Measurements from ENCODE around the gene F8. TPM values are rescaled to one million over a fixed set of nuclear protein-coding genes. Genes with fewer than 3 reads are reported as not detected.
A peak's percentile ranks its signal among the peaks of the same experiment; 100 is the strongest.

Gene F8
- total and polyA plus RNA-seq, 12 donors, result 21.6 to 92.4 (median 37.7) TPM

DNA sequence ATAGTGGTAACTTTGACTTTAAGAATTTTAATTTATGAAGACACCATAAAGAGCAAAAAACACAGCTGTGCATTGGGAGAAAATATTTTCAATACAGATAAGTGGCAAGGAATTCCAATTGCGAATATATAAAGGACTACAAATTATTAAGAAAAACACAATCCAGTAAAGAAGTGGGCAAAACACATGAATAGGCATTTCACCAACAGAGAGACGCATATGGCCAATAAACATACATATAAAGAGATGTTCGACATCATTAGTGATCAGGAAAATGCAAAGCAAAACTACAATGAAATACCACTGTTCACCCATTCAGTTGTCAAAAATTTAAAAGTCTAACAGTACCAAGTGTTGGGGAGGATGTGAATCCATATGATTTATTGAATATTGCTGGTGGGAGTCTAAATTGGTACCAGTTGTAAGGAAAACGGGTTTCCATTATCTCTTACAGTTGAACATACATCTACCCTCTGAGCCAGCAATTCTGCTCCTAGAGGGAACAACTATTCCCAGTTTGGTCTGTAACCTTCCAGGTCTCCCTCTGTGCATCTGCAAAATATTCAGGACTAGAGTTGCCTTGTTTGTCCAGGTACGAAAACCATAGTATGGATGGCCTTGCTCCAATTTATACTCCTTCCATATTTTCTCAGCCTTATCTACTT lies 215.6 kb downstream of the F8 start:
- Histone ChIP-seq H3K27ac (no peak overlapping the region), H3K27me3 (no peaks in the 10 kb centered on the region), H3K36me3 (no peaks in the 10 kb centered on the region), H3K4me1 (peaks cover 0 to 20% (median 0%) of the 10 kb centered on the region in 9 donors), H3K4me3 (no peak overlapping the region), H3K9me3 (no peaks in the 10 kb centered on the region)
- 97 to 99% methylated on average over 5 of the region's 5 CpGs for WGBS, 2 donors
- no peak for DNase-seq
- no peak for ATAC-seq
- intact Hi-C loops (cut with DNase I), result no loop called here
- TF ChIP-seq, protein P1, sequence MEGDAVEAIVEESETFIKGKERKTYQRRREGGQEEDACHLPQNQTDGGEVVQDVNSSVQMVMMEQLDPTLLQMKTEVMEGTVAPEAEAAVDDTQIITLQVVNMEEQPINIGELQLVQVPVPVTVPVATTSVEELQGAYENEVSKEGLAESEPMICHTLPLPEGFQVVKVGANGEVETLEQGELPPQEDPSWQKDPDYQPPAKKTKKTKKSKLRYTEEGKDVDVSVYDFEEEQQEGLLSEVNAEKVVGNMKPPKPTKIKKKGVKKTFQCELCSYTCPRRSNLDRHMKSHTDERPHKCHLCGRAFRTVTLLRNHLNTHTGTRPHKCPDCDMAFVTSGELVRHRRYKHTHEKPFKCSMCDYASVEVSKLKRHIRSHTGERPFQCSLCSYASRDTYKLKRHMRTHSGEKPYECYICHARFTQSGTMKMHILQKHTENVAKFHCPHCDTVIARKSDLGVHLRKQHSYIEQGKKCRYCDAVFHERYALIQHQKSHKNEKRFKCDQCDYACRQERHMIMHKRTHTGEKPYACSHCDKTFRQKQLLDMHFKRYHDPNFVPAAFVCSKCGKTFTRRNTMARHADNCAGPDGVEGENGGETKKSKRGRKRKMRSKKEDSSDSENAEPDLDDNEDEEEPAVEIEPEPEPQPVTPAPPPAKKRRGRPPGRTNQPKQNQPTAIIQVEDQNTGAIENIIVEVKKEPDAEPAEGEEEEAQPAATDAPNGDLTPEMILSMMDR (IDR thresholded peaks at IDR 0.05), result no peak

DNA sequence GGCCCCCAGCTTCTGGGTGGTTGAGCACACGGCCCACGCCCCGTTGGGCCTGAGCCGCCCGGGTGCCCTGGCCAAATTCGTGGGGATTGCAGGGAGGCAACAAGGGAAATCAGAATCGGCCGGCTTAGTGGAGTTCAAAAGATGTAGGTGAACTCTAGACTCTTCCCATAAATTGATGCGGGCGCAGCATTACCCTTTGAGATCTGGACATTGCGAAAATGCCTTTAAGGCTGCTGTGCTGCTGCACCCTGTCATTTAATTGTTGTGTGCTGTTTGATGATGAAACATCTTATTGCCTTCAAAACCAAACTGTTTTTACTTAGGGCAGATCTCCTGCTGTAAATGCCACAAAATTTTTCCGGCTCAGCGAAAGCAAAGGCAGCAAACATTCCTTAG lies 216.8 kb downstream of the F8 start:
- TF ChIP-seq, protein P1 (IDR thresholded peaks at IDR 0.05), result no peak
- intact Hi-C loops (cut with DNase I), result loop anchor here in 1 of 10 donors (2.0 kb wide), 1 partner anchor 43 kb away; the partner anchor contains the start of gene DKC1
- DNase-seq, result no peak
- Histone ChIP-seq H3K27ac (peak overlapping the region in 9 of 10 donors; percentile 42 to 88 (median 76)), H3K36me3 (no peaks in the 10 kb centered on the region), H3K4me3 (peak overlapping the region; percentile 44 to 86 (median 74)), H3K27me3 (no peaks in the 10 kb centered on the region), H3K9me3 (no peaks in the 10 kb centered on the region), H3K4me1 (peaks cover 0 to 20% (median 3%) of the 10 kb centered on the region in 9 donors)
- ATAC-seq, result no peak
- 4% methylated on average over 13 of the region's 13 CpGs for WGBS, 2 donors

DNA sequence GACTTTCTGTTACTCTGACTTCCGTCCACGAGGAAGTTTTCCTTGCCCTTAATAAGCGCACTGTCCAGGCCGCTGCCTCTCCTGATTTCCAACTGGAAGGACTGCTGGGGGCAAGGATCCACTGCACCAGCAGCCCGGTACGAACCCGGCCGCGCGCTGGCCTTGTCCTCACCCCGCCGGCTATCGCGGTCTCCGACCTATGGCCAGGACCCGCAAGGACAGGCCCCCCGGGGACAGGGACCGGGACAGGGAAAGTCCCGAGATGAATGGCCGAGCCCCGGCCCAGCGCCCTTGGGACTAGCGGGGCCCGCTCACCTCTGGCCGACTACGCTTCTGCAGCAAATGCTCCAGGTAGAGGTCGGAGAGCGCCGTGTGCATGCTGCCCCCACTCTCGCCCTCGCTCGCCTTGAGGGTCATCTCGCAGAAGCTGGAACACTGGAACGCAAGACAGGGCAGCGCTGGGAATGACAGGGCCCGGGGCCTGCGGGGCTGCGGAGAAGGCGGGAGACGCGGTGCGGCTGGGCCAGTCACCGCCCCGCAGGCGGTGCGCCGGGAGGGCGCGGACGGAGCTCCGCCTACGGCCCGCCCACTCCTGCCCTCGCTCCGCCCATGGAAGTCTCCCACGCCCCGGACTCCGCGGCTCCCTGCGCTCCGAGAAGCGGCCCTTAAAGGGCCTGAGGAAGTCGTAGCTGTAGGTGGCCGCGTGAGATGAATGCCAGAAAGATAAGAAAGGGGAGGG lies 217.4 kb downstream of the F8 start, which contains the start of gene MPP1:
TSS of gene MPP1 (minus strand) at position 529 of the 739 bp plus-strand sequence. CDS start at position 417, 112 bp downstream.
- intact Hi-C loops (cut with DNase I), result loop anchor here in 1 of 10 donors (2.0 kb wide), 1 partner anchor 42 kb away; the partner anchor contains the start of gene DKC1
- H3K9me3 ChIP-seq, result no peaks in the 10 kb centered on the region
- peak within 1 kb of the TSS; percentile 44 to 86 (median 74) for H3K4me3 ChIP-seq
- no peaks in the 10 kb centered on the region for H3K36me3 ChIP-seq
- no peaks in the 10 kb centered on the region for H3K27me3 ChIP-seq
- TF ChIP-seq, protein P1 (IDR thresholded peaks at IDR 0.05), result no peak
- peak; percentile 69 to 82 for DNase-seq
- peak within 1 kb of the TSS; percentile 35 to 88 (median 76) for H3K27ac ChIP-seq
- 0 to 1% methylated on average over 44 to 63 of the region's 65 CpGs for WGBS, 2 donors
- peaks cover 0 to 23% (median 9%) of the 10 kb centered on the region in 9 donors for H3K4me1 ChIP-seq
- ATAC-seq, result peak; percentile 98 to 99 (median 99)

DNA sequence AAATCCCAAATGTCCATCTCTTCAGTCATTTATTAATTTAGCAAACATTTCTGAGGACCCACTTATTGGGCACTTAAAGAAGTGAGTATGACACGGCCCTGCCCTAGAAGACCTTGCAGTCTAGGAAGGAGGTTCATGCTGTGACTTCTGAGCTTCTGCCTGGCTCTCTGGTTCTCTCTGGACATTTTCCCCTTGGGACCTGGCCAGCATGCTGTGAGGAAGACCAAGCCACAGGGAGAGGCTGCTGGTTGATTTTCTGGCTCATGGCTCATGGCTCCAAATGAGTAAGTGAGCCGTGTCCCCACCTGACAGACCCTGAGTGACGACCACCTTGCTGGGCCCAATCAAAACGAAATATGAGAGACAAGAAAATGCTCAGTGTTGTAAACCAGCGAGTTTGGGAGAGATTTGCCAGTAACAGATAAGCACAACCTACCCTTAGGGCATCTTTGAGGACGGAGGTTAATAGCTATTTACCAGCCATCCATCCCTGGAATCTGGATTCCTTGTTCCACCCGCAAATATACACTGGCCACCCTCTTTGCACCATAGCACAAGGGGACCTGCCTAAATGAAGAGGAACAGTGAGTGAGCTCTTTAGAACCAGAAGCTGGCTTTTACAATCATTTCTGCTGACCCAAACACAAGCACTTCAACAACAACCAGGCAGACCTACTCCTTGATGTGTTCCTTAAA lies 218.1 kb downstream of the F8 start:
- no peaks in the 10 kb centered on the region for H3K9me3 ChIP-seq
- H3K4me3 ChIP-seq, result peak overlapping the region; percentile 44 to 86 (median 74)
- ATAC-seq (peak in 4 of 8 donors; percentile 4 to 17 (median 7)), DNase-seq (no peak)
- no peaks in the 10 kb centered on the region for H3K27me3 ChIP-seq
- peak overlapping the region; percentile 35 to 88 (median 76) for H3K27ac ChIP-seq
- intact Hi-C loops (cut with DNase I), result loop anchor here in 1 of 10 donors (2.0 kb wide), 1 partner anchor 42 kb away; the partner anchor contains the start of gene DKC1
- 40 to 42% methylated on average over 7 of the region's 7 CpGs for WGBS, 2 donors
- peaks cover 0 to 30% (median 14%) of the 10 kb centered on the region in 9 donors for H3K4me1 ChIP-seq
- TF ChIP-seq, protein P1 (IDR thresholded peaks at IDR 0.05), result no peak
- H3K36me3 ChIP-seq, result no peaks in the 10 kb centered on the region
